HepG2 (cell line): ENCODE results near the gene SHISA6. TPM values are rescaled to one million over a fixed set of nuclear protein-coding genes. Genes with fewer than 3 reads are reported as not detected.

ENCODE experiments used
- ATAC-seq: fragments of 200-7000 bp; cut with Tn5 transposase; 3 replicates; pipeline ENCODE4 v1.9.1; 2020; ENCODE audit warnings: mild to moderate bottlenecking, moderate library complexity
- BruUV-seq: library from RNA; stranded (reverse); fragments of 400-500 nt; replicated peaks from 2 replicates; lab custom pipeline; 2021; lab: Mats Ljungman, UMichigan
- CTCF ChIA-PET: fragments of 300-600 bp; formaldehyde crosslinking; extraction: SDS; loops from one replicate; lab custom pipeline; 2021; ENCODE audit warnings: low total read pairs, inconsistent platforms, low intra/inter-chr PET ratio; lab: Yijun Ruan, JAX
- POLR2A ChIA-PET: fragments of 350-600 bp; sonication (Branson Sonifier 250); formaldehyde crosslinking; loops from one replicate; lab custom pipeline; 2020; ENCODE audit warnings: antibody characterized with exemption, inconsistent platforms; lab: Yijun Ruan, JAX
- DNase-seq: peaks from one replicate; pipeline ENCODE4 v3.0.0-alpha.2; 2015; ENCODE audit warnings: low spot score
- FAIRE-seq: peaks from 3 replicates; lab custom pipeline; 2011; peaks lifted over from hg19 to GRCh38; lab: Jason Lieb, UNC
- H2AFZ ChIP-seq: one replicate; pipeline ENCODE4 v1.6.1; 2011; ENCODE audit warnings: low read length, inconsistent platforms
- H3K27ac ChIP-seq: fragments of 300-600 bp; 3 replicates; pipeline ENCODE4 v1.8.0; 2011; ENCODE audit warnings: mixed run types, mild to moderate bottlenecking, mixed read lengths, low read length, inconsistent platforms; ENCODE audit not compliant: insufficient read depth; ENCODE audit errors: extremely low read length
- H3K27me3 ChIP-seq, 2 experiments: fragments of 200-600 bp in 1 of 2; 2 replicates in 1 of 2; 3 replicates in 1 of 2; pipeline versions ENCODE4 v1.6.0 to v1.8.0; 2011; ENCODE audit warnings: low read length in 2 of 2, mild to moderate bottlenecking in 2 of 2, moderate library complexity in 2 of 2, inconsistent platforms in 1 of 2; ENCODE audit not compliant: insufficient read depth in 2 of 2, control insufficient read depth in 1 of 2
- H3K36me3 ChIP-seq, 2 experiments: fragments of 200-600 bp in 1 of 2; replicated peaks in 1 of 2; 2 replicates in 1 of 2; 3 replicates in 1 of 2; pipeline versions ENCODE4 v1.5.1 to v1.8.0; 2011; ENCODE audit warnings: low read length in 2 of 2, inconsistent platforms in 1 of 2; ENCODE audit not compliant: insufficient read depth in 2 of 2, control insufficient read depth in 1 of 2
- H3K4me1 ChIP-seq: 2 replicates; pipeline ENCODE4 v1.5.1; 2012; ENCODE audit warnings: low read length, inconsistent platforms; ENCODE audit not compliant: insufficient read depth
- H3K4me2 ChIP-seq: 2 replicates; pipeline ENCODE4 v1.6.0; 2011; ENCODE audit warnings: low read depth, low read length, inconsistent platforms
- H3K4me3 ChIP-seq, 3 experiments: fragments of 200-600 bp in 1 of 3; sonication (generic), shearing (Covaris generic) in 1 of 3; replicated peaks in 1 of 3; 2 replicates each; pipeline ENCODE4 v1.5.1; 2011 to 2016; ENCODE audit warnings: low read length in 3 of 3, inconsistent platforms in 2 of 3, low read depth in 2 of 3, mild to moderate bottlenecking in 2 of 3, control low read depth in 1 of 3, mixed read lengths in 1 of 3; ENCODE audit not compliant: insufficient read depth in 1 of 3
- H3K79me2 ChIP-seq: one replicate; pipeline ENCODE4 v1.6.1; 2011; ENCODE audit warnings: low read length, inconsistent platforms; ENCODE audit not compliant: insufficient read depth
- H3K9ac ChIP-seq: 2 replicates; pipeline ENCODE4 v1.6.0; 2011; ENCODE audit warnings: mild to moderate bottlenecking, low read depth, low read length, inconsistent platforms; ENCODE audit not compliant: insufficient read depth
- H3K9me3 ChIP-seq: 2 replicates; pipeline ENCODE4 v1.5.1; 2012; ENCODE audit warnings: mild to moderate bottlenecking, low read length
- H4K20me1 ChIP-seq: 2 replicates; pipeline ENCODE4 v1.6.0; 2011; ENCODE audit warnings: inconsistent platforms, mild to moderate bottlenecking, low read length, moderate library complexity; ENCODE audit not compliant: insufficient read depth
- ARHGAP35 ChIP-seq: sonication (generic); formaldehyde crosslinking; IDR thresholded peaks from 2 replicates; pipeline ENCODE4 v1.9.0; 2022; ENCODE audit warnings: mild to moderate bottlenecking, inconsistent platforms, moderate library complexity, missing genetic modification reagents, borderline replicate concordance
- ETV6 ChIP-seq: sonication (generic); formaldehyde crosslinking; conservative IDR thresholded peaks from 2 replicates; pipeline ENCODE4 v1.4.0; 2020; ENCODE audit warnings: missing genetic modification reagents
- NR2F1 ChIP-seq, 2 experiments: fragments of 450-650 bp in 1 of 2; formaldehyde crosslinking in 1 of 2; IDR thresholded peaks; 2 replicates each; pipeline versions ENCODE4 v1.5.0 to v1.6.1; 2016 to 2020; ENCODE audit warnings: mild to moderate bottlenecking in 1 of 2, missing compliant biosample characterization in 1 of 2, missing genetic modification reagents in 1 of 2, moderate library complexity in 1 of 2
- RFX5 ChIP-seq: IDR thresholded peaks from 2 replicates; pipeline ENCODE4 v1.6.1; 2011; ENCODE audit warnings: low read depth, low read length, improper control_type of control experiment
- SETDB1 ChIP-seq: sonication (generic); formaldehyde crosslinking; IDR thresholded peaks from 2 replicates; pipeline ENCODE4 v1.5.1; 2020; ENCODE audit warnings: missing genetic modification reagents, mild to moderate bottlenecking, borderline replicate concordance
- TAF1 ChIP-seq: sonication (generic); formaldehyde crosslinking; IDR thresholded peaks from 2 replicates; pipeline ENCODE4 v1.4.0; 2020; ENCODE audit warnings: missing genetic modification reagents
- WGBS: methylation state at CpG from one replicate; pipeline ENCODE4 v1.1.6; 2017; ENCODE audit warnings: low lambda C conversion rate; 5-methylcytosine and 5-hydroxymethylcytosine counted together
- in situ Hi-C: cut with HindIII; loops from 2 replicates; pipeline ENCODE4 v1.10.0; 2017; ENCODE audit warnings: low pct_unique_long_range_greater_than_20kb; ENCODE audit not compliant: extremely low pct_ligation_motif_present
- intact Hi-C: fragments of 100-400 bp; cut with micrococcal nuclease; formaldehyde crosslinking; loops from one replicate; pipeline ENCODE4 v1.10.0; 2022; ENCODE audit not compliant: unreplicated experiment
- polyA plus RNA-seq, 8 experiments: library from polyadenylated mRNA; depleted of rRNA in 3 of 8; stranded (reverse) in 7 of 8; unstranded in 1 of 8; fragments of >200 nt; fragmentation: Illumina TruSeq in 4 of 8; extraction: Trizol in 4 of 8; gene quantifications; 2 replicates each; pipeline versions ENCODE4 v1.2.1 to v1.2.3, GENCODE V29; 2011 to 2016; ENCODE audit warnings: low read depth in 4 of 8, missing spikeins in 1 of 8, mixed read lengths in 1 of 8; ENCODE audit not compliant: insufficient read depth in 1 of 8
- total RNA-seq, 5 experiments: library from RNA; depleted of rRNA; stranded (reverse); fragments of >200 nt; fragmentation: Illumina TruSeq; extraction: Trizol; gene quantifications; 2 replicates each; pipeline ENCODE4 v1.2.3, GENCODE V29; 2016; ENCODE audit warnings: low read depth in 1 of 5
- TF ChIP-seq, protein P1 (sequence below): IDR thresholded peaks from 2 replicates; pipeline ENCODE4 v1.6.1; 2016; ENCODE audit warnings: control low read depth
- TF ChIP-seq, protein P2 (sequence below): conservative IDR thresholded peaks from 2 replicates; pipeline ENCODE4 v1.6.1; 2018; ENCODE audit warnings: missing genetic modification reagents
- TF ChIP-seq, protein P3 (sequence below): sonication (generic); formaldehyde crosslinking; IDR thresholded peaks from 2 replicates; pipeline ENCODE4 v1.5.0; 2020; ENCODE audit warnings: mild to moderate bottlenecking, missing genetic modification reagents
- TF ChIP-seq, protein P4 (sequence below), 2 experiments: IDR thresholded peaks; 2 replicates each; pipeline ENCODE4 v1.6.1; 2011 to 2012; ENCODE audit warnings: low read length in 2 of 2, borderline replicate concordance in 1 of 2, low read depth in 1 of 2, mild to moderate bottlenecking in 1 of 2, moderate library complexity in 1 of 2
- TF ChIP-seq, protein P5 (sequence below): IDR thresholded peaks from 2 replicates; pipeline ENCODE4 v1.6.1; 2018; ENCODE audit warnings: missing genetic modification reagents, mild to moderate bottlenecking, missing compliant biosample characterization
- TF ChIP-seq, protein P6 (sequence below): sonication (generic); formaldehyde crosslinking; IDR thresholded peaks from 2 replicates; pipeline ENCODE4 v1.4.0; 2020; ENCODE audit warnings: missing genetic modification reagents

Gene SHISA6
- total and polyA plus RNA-seq, 2 of the 13 experiments (the other 11 are each of a cell fraction or from before 2014, with no cell fraction given): not detected

DNA sequence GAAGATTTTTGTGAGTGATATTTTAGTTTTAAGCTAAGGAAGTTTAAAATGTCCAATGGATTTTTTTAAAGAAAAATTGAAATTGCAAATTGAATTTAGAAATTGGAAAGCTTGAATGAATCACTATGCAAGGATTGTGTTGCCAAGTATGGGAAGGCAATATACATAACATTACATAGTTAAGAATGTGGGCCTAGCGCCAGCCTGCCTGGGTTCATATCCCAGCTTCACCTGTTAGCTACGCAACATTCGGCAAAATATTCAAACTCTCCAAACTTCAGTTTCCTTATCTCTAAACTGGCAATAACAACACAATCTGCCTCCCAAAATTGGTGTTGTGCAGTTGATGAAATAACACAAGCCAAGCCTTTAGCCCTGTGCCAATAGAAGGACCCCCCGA is 306.8 kb downstream of the SHISA6 start (continued):
- TF ChIP-seq, protein P1, sequence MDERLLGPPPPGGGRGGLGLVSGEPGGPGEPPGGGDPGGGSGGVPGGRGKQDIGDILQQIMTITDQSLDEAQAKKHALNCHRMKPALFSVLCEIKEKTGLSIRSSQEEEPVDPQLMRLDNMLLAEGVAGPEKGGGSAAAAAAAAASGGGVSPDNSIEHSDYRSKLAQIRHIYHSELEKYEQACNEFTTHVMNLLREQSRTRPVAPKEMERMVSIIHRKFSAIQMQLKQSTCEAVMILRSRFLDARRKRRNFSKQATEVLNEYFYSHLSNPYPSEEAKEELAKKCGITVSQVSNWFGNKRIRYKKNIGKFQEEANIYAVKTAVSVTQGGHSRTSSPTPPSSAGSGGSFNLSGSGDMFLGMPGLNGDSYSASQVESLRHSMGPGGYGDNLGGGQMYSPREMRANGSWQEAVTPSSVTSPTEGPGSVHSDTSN: no peak
- TF ChIP-seq TAF1 (no peak), ARHGAP35 (CRISPR knock-in tag) (no peak)

DNA sequence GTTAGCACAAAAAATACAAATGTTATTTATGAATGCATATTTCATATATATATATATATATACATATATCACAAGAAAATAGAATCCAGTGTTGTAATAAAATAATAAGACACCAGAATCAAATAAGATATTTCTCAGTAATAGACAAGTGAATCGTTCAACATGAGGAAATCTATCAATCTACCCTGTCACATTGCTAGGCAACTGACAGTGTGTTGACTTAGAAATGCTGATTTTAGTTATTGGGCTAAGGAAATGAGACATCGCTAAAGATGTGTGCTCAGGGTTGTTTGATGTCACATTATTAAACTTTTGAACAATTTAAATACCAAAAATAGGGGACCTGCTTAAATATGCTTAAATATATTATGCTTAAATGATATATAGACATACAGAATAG is 307.4 kb downstream of the SHISA6 start:
- no peak overlapping the region for H3K9ac ChIP-seq
- no peak overlapping the region for H3K4me2 ChIP-seq
- POLR2A ChIA-PET: no interaction called here
- intact Hi-C loops (no loop called here), in situ Hi-C loops (no loop called here)
- H3K79me2 ChIP-seq: no peaks in the 10 kb centered on the region
- no peak overlapping the region for H3K27ac ChIP-seq
- no peak overlapping the region for H3K4me3 ChIP-seq
- no TSS peak for BruUV-seq
- no peak for DNase-seq
- no peaks in the 10 kb centered on the region for H4K20me1 ChIP-seq
- FAIRE-seq: no peak
- no peaks in the 10 kb centered on the region for H3K4me1 ChIP-seq
- no peaks in the 10 kb centered on the region for H3K9me3 ChIP-seq
- H2AFZ ChIP-seq: no peak overlapping the region
- 0% methylated on average over 2 of the region's 2 CpGs for WGBS
- CTCF ChIA-PET: no interaction called here
- no peak for ATAC-seq
- H3K27me3 ChIP-seq: no peaks in the 10 kb centered on the region
- no peaks in the 10 kb centered on the region for H3K36me3 ChIP-seq
- TF ChIP-seq NR2F1 (CRISPR knock-in tag; IDR thresholded peaks at IDR 0.05): no peak
- TF ChIP-seq, protein P2, sequence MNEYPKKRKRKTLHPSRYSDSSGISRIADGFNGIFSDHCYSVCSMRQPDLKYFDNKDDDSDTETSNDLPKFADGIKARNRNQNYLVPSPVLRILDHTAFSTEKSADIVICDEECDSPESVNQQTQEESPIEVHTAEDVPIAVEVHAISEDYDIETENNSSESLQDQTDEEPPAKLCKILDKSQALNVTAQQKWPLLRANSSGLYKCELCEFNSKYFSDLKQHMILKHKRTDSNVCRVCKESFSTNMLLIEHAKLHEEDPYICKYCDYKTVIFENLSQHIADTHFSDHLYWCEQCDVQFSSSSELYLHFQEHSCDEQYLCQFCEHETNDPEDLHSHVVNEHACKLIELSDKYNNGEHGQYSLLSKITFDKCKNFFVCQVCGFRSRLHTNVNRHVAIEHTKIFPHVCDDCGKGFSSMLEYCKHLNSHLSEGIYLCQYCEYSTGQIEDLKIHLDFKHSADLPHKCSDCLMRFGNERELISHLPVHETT (CRISPR knock-in tag): no peak
- TF ChIP-seq, protein P3, sequence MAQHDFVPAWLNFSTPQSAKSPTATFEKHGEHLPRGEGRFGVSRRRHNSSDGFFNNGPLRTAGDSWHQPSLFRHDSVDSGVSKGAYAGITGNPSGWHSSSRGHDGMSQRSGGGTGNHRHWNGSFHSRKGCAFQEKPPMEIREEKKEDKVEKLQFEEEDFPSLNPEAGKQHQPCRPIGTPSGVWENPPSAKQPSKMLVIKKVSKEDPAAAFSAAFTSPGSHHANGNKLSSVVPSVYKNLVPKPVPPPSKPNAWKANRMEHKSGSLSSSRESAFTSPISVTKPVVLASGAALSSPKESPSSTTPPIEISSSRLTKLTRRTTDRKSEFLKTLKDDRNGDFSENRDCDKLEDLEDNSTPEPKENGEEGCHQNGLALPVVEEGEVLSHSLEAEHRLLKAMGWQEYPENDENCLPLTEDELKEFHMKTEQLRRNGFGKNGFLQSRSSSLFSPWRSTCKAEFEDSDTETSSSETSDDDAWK: no peak
- TF ChIP-seq, protein P4, sequence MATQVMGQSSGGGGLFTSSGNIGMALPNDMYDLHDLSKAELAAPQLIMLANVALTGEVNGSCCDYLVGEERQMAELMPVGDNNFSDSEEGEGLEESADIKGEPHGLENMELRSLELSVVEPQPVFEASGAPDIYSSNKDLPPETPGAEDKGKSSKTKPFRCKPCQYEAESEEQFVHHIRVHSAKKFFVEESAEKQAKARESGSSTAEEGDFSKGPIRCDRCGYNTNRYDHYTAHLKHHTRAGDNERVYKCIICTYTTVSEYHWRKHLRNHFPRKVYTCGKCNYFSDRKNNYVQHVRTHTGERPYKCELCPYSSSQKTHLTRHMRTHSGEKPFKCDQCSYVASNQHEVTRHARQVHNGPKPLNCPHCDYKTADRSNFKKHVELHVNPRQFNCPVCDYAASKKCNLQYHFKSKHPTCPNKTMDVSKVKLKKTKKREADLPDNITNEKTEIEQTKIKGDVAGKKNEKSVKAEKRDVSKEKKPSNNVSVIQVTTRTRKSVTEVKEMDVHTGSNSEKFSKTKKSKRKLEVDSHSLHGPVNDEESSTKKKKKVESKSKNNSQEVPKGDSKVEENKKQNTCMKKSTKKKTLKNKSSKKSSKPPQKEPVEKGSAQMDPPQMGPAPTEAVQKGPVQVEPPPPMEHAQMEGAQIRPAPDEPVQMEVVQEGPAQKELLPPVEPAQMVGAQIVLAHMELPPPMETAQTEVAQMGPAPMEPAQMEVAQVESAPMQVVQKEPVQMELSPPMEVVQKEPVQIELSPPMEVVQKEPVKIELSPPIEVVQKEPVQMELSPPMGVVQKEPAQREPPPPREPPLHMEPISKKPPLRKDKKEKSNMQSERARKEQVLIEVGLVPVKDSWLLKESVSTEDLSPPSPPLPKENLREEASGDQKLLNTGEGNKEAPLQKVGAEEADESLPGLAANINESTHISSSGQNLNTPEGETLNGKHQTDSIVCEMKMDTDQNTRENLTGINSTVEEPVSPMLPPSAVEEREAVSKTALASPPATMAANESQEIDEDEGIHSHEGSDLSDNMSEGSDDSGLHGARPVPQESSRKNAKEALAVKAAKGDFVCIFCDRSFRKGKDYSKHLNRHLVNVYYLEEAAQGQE (IDR thresholded peaks at IDR 0.05; ENCODE audit: borderline replicate concordance in 1 of 2, low read depth in 1 of 2, low read length in 2 of 2): no peak
- TF ChIP-seq RFX5: no peak
- no peak for TF ChIP-seq ETV6 (CRISPR knock-in tag)
- TF ChIP-seq, protein P5, sequence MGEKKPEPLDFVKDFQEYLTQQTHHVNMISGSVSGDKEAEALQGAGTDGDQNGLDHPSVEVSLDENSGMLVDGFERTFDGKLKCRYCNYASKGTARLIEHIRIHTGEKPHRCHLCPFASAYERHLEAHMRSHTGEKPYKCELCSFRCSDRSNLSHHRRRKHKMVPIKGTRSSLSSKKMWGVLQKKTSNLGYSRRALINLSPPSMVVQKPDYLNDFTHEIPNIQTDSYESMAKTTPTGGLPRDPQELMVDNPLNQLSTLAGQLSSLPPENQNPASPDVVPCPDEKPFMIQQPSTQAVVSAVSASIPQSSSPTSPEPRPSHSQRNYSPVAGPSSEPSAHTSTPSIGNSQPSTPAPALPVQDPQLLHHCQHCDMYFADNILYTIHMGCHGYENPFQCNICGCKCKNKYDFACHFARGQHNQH (CRISPR knock-in tag): no peak
- no peak for TF ChIP-seq SETDB1 (CRISPR knock-in tag)
- TF ChIP-seq, protein P6, sequence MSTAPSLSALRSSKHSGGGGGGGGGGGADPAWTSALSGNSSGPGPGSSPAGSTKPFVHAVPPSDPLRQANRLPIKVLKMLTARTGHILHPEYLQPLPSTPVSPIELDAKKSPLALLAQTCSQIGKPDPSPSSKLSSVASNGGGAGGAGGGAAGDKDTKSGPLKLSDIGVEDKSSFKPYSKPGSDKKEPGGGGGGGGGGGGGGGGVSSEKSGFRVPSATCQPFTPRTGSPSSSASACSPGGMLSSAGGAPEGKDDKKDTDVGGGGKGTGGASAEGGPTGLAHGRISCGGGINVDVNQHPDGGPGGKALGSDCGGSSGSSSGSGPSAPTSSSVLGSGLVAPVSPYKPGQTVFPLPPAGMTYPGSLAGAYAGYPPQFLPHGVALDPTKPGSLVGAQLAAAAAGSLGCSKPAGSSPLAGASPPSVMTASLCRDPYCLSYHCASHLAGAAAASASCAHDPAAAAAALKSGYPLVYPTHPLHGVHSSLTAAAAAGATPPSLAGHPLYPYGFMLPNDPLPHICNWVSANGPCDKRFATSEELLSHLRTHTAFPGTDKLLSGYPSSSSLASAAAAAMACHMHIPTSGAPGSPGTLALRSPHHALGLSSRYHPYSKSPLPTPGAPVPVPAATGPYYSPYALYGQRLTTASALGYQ (CRISPR knock-in tag): no peak
